Dedifferentiated amniotic fluid mesenchymal stem cell (primary cell): Measurements from ENCODE around the gene ZNF212.
"Not testable (repeated sequence)": the region's sequence is repeated elsewhere in the genome, so short reads cannot be mapped to it uniquely, and the experiment has no call there.

Source experiments
- DNase-seq: peaks from one replicate; pipeline ENCODE4 v3.0.0-alpha.2; 2016; ENCODE audit errors: extremely low spot score

ZNF212 gene

GRCh38 chr7:149218469-149219420, 20.7 kb upstream of the ZNF212 start:
- no peak for DNase-seq

DNA sequence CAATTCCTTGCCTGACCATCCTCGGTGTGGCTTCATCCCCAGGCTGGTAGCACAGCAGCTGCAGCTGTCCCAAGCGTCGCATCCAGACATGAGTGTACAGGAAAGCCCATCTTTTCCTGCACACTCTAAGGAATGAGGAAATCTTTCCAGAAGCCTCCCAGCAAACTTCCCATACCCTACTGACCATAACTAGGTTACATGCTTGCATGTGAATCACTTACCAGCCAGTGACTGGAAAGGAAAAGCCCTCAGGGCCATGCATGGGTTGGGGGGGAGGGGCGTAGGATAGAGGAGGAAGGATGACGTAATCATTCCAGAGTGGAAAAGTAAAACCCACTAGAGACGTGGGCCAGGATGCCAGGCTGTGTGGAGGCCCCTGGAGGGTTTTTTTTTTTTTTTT, 18.9 kb upstream of the ZNF212 start:
- peak; percentile 26 for DNase-seq

DNA sequence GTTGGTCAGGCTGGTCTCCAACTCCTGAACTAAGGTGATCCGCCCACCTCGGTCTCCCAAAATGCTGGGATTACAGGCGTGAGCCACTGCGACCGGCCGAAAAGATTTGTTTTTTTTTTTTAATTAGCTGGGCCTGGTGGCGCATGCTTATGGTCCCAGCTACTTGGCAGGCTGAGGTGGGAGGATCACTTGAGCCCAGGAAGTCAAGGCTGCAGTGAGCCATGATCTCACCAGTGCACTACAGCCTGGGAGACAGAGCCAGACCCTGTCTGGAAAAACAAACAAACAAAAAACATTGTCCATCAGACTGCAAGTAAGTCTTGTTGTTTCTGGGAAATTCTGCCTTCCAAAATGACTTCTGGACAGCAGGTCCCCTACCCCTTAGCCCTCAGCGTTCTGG, 16.3 kb upstream of the ZNF212 start:
- DNase-seq: no peak

- DNase-seq: no peak
Observed at GRCh38 chr7:149223761-149224160, 15.7 kb upstream of the ZNF212 start.

- DNase-seq: no peak
Observed at GRCh38 chr7:149224352-149224751, 15.1 kb upstream of the ZNF212 start.

DNA sequence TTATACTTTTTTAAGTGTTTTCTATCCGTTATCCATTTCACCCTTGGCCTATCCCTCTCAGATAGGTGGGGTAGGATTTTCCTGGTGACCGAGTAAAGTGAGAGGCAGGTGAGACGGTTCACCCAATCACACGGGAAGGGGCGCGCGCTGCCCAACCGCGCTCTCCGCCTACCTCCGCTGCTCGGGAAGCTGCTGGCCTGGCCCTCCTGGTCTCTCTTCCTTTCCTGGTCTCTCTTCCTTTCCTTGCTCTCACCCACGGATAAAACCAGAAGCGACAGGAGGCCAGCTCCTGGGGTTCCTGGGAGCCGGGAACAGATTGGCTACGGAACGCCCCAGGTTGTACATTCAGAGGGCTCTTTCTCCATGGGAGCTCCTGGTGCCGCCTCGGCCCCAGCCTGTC, 14.3 kb upstream of the ZNF212 start:
- DNase-seq: no peak

DNA sequence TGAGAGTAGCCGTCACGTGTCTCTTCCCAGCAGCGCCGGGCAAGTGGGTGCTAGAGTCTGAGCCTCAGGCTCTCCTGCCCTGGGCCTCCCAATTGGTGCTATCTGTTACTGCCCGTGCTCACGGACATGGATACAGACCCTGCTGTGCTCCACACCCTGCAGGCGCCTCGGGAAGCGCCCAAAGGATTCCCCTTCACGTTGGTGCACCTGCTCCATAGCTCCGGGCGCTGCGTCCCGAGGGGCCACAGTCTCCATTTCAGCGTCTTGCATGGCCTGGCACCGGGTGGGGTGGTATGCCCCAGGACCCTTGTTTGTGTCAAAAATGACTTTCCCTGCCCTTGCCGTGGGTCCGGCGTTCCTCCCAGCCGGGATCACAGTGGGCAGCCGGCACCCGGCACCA, 13.8 kb upstream of the ZNF212 start:
- no peak for DNase-seq

- not testable (repeated sequence) for DNase-seq
Observed at GRCh38 chr7:149226366-149226765, 13.1 kb upstream of the ZNF212 start.

- DNase-seq: no peak
Observed at GRCh38 chr7:149226840-149227494, 12.5 kb upstream of the ZNF212 start.

DNA sequence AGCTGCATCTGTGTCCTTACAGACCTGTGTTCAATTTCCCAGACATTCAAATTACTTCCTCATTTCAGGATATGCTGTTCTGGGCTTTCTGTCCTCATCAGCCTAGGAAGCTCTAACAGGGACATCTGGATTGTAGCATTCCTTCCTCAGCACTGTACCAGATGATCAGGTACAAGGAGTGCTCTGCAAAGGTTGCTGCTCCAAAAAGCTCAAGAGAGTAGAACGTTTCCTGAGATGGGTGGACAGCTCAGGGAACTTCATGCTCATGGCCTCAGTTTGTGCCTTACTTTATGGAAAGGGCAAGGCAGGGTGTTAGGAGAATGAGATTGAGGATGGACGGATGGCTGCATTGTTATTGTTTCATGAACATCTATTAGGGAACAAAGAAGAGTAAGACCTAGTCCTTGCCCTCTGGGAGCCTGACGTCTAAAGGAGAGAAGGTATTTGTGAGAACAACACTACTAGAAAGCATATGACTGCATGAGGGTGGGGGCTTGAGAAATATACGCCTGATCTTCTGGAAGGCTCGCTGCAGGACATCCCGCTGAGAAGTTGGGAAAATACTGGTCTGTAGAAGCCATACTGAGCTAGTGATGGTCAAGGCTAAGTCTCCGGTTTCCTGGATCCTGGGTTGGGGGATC, 10.5 kb upstream of the ZNF212 start:
- no peak for DNase-seq

DNA sequence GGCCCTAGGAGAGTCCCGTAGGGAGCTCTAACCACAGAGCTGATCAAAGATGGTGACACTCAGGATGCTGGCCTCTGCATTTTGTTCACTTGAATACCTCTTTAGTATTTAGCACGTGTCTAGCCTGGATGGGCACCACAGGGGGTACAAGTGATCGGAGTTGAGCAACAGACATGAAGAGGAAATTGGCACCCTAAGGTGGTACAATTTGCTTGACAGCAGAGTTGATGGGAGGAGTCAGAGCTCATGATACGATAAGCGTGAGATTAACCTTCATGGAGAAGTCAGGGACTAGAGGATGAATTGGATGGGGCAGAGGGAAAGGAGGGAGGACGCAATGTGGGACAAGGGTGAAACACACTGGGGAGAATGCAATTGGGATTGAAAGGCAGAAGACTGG, 9.9 kb upstream of the ZNF212 start:
- no peak for DNase-seq

DNA sequence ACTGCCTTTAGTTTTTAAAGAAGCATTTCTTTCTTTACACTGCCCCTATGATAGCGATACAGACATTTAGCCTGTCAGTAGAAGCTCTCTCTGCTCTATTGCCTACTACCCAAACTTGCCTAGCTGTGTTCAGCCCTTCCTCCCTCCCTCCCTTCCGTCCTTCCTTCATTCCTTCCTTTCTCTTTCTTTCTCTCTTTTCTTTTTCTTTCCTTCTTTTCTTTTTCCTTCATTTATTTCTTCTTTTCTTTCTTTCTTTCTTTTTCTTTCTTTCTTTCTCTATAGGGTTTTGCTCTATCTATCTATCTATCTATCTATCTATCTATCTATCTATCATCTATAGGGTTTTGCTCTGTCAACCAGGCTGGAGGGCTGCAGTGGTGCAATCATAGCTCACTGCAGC, 7.1 kb upstream of the ZNF212 start:
- DNase-seq: no peak

DNA sequence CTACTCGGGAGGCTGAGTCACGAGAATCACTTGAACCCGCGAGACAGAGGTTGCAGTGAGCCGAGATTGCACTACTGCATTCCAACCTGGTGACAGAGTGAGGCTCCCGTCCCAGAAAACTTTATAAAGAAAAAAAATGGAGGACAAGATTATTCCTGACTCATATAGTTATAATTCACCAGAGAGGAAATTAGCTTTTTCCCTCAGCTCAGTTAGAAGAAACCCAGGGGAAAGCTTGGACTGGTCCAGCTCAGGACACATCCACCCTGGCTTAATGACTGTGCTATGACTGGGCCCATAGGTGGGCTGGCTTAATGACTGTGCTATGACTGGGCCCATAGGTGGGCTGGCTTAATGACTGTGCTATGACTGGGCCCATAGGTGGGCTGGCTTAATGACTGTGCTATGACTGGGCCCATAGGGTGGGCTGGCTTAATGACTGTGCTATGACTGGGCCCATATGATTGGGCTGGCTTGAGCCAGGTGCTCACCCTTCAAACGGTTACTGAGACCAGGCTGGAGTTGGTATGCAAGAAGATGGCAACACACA, 5.7 kb upstream of the ZNF212 start:
- peak; percentile 76 for DNase-seq

GRCh38 chr7:149237502-149237901, 1.9 kb upstream of the ZNF212 start:
- DNase-seq: no peak

DNA sequence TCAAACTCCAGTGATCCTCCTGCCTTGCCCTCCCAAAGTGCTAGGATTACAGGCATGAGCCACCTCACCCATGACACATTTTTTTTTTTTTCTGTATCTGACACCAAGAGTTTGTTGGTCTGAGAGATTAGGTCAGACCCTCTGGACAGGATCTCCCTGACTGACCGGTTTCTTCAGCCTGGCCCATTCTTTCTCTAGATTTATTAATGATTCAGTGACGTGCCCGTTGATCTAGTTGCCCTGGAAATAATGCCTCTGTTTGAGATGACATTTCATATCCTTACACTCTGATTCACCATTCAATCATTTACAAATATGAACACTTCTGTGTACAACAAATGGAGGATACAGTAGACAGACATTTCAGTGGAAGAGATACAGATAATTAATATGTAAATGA, 1.4 kb upstream of the ZNF212 start:
- DNase-seq: no peak

GRCh38 chr7:149240637-149241036, 1.2 kb downstream of the ZNF212 start:
- no peak for DNase-seq

GRCh38 chr7:149241696-149242095, 2.2 kb downstream of the ZNF212 start:
- no peak for DNase-seq

DNA sequence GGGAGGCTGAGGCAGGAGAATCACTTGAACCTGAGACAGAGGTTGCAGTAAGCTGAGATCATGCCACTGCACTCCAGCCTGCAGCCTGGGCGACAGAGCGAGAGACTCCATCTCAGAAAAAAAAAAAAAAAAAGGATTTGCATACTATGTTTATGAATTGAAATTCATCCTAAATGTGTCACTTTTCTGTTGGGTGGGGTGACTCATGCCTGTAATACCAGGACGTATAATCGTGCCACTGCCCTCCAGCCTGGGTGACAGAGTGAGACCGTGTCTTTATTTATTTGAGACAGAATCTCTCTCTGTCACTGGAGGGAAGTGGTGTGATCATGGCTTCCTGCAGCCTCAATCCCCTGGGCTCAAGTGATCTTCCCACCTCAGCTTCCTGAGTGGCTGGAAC, 5.8 kb downstream of the ZNF212 start:
- no peak for DNase-seq

DNA sequence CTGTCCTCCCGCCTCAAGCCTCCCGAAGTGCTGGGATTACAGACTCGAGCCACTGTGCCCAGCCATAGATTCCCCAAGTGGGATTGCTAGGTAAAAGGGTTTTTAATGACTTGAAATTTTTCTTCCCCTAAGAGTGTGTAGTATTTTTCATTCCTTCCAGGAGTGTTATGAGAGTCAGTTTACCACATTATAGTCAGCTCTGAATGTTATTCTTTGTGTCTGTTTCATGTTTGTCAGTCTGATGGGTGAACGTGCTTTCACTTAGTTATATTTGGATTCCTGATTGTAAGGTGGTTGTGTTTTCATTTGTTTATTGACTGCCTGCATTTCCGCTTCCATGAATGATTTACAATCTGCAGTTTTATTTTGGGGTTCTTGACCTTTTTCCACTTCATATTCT, 6.3 kb downstream of the ZNF212 start:
- no peak for DNase-seq

- no peak for DNase-seq
Observed at GRCh38 chr7:149248777-149249176, 9.3 kb downstream of the ZNF212 start.

GRCh38 chr7:149250151-149250550, 10.7 kb downstream of the ZNF212 start:
- DNase-seq: not testable (repeated sequence)

- not testable (repeated sequence) for DNase-seq
Observed at GRCh38 chr7:149251518-149251917, 12.1 kb downstream of the ZNF212 start.
